HG03103 (cell line): ENCODE measurements around the gene PYGO2.
A peak's percentile ranks its signal among the peaks of the same experiment; 100 is the strongest.
"Not testable (repeated sequence)": the region's sequence is repeated elsewhere in the genome, so short reads cannot be mapped to it uniquely, and the experiment has no call there.

Experiments
- ATAC-seq: cut with Tn5 transposase; IDR thresholded peaks from one replicate; pipeline ENCODE4 v1.9.1; 2021; ENCODE audit warnings: low read depth; ENCODE audit not compliant: unreplicated experiment

The PYGO2 gene

DNA sequence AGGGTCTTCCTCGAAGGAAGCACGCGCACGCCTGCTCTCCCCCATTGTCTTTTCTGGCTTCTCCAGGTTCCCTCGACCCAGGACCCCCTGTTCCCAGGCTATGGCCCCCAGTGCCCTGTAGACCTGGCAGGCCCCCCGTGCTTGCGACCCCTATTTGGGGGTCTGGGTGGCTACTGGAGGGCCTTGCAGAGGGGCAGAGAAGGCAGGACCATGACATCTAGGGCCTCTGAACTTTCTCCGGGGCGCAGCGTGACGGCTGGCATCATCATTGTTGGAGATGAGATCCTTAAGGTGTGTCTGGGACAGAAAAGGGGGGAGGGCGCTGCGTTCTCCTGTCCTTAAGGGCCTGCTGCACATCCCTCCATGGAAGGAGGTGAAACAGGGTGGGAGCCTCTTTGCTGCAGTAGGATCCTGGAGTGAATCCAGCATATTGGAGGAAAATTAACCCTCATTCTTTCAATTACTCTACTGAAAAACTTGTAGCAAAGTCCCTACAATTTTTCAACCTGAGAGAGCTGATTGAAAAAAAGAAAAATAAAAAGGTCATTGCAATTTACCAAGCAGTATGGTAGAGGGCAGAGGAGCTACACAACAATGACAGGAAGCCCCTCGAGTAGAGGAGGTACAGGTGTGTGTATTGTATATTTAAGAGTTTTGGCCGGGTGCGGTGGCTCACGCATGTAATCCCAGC is 22.3 kb upstream of the PYGO2 start:
- ATAC-seq: no peak

DNA sequence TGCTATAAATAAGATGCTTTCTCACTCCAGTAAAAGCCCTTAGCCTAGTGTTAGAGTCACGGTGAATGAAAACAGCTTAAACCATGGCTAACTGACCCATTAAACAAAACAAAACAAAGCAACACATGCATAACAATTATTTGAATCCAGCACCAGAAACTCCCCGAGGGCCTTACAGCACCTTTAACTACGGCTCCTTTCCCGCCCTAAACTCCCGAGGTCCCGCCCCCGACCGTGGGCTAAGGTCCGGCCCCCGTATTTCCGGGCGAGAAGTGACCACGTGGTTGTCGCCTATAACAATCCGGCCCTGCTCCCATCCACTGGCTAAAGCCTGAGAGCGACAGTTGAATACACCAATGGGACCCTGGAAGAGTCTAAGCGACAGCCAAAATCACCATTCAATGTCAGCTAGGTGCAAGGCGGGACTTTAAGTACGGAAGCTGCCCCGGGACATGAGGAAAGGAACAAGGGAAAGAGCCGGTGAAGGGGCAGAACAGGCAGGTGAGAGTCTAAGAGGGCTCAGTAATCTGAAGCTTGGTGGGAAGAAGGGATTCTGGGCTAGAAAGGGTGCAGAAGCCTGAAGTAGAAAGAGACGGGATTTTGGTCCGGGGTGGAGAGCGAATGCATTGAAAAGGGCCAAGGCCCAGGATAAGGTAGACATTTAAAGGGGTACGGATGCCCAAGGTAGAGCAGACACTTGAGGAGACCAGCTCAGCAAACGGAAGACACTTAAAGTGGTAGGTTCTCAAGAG is 21.5 kb upstream of the PYGO2 start, which contains the start of gene FLAD1:
Gene FLAD1, plus strand, starts transcription at position 448 of the 752 bp plus-strand sequence. CDS start 351 bp downstream, outside the sequence.
- peak; percentile 95 for ATAC-seq

GRCh38 chr1:154982341-154982740 is 20.8 kb upstream of the PYGO2 start:
- ATAC-seq: no peak

DNA sequence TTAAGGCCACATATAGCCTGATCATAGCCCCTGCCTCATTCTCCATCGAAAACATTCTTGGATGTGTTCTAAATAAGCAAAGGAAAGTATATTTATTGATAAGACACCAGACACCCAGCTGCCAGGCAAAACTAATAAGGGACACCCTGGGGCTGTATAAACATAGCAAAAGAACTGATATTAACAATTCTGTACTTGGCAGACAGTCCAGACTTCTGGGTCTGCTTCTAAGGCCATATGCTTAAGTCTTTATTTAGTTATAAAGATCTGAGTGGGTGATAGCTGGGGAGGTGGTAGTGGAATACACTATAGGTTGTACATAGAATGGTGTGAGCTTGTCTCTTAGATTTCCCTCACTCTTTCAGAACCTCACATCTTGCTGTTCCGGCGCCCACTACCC is 16.8 kb upstream of the PYGO2 start:
- no peak for ATAC-seq

DNA sequence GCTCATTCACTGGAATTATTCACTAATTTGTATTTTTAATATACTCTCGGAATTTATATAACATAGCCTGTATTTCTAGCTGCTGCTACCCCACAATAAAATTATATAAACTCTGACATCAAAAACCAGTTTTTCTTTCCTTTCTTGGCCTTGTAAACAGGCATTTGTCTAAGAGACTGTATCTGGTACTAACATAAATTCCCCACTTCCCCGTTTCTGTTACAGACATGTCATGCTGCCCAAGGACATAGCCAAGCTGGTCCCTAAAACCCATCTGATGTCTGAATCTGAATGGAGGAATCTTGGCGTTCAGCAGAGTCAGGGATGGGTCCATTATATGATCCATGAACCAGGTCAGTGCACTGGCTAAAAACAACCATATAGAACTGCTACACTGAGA is 16.2 kb upstream of the PYGO2 start:
- ATAC-seq: not testable (repeated sequence)

- ATAC-seq: no peak
Observed at GRCh38 chr1:154975409-154976059, 14.0 kb upstream of the PYGO2 start.

GRCh38 chr1:154974808-154975408 is 13.3 kb upstream of the PYGO2 start:
- ATAC-seq: peak; percentile 33

- ATAC-seq: peak; percentile 66
Observed at GRCh38 chr1:154974102-154974807, 12.7 kb upstream of the PYGO2 start, which contains the start of gene CKS1B. Gene CKS1B (plus strand): TSS chr1:154974681. CDS start chr1:154974746, 65 bp downstream.

DNA sequence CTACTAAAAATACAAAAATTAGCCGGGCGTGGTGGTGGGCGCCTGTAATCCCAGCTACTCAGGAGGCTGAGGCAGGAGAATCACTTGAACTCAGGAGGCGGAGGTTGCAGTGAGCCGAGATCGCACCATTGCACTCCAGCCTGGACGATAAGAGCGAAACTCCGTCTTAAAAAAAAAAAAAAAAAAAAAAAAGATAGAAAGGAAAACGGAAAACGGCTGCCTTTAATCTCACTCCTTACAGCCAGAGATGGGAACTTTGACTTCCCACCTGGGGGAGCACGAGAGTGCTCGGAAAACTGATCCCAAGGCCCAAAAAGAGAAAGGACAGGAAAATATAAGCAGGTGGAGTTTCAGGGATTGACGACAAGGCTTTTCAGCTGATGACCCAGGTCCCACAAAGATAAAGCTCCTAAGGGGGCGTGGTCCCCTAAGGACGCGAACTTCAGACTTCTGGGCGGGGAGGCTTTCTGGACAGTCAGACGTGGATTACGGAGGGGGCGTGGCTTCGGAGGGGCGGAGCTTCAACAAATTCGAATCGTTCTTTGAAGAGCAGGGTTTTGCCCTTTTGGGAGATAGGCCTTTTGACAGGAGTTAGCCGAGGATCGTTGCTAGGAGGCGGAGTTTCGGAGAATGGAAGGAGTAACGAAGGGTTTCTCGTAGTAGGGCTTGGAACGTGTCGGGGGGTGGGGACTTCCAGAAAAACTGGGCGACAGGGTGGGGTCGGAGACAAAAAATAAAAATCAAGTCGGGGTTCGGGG is 11.9 kb upstream of the PYGO2 start:
- no peak for ATAC-seq

- ATAC-seq: no peak
Observed at GRCh38 chr1:154972517-154973343, 11.1 kb upstream of the PYGO2 start.

- no peak for ATAC-seq
Observed at GRCh38 chr1:154972213-154972516, 10.6 kb upstream of the PYGO2 start.

DNA sequence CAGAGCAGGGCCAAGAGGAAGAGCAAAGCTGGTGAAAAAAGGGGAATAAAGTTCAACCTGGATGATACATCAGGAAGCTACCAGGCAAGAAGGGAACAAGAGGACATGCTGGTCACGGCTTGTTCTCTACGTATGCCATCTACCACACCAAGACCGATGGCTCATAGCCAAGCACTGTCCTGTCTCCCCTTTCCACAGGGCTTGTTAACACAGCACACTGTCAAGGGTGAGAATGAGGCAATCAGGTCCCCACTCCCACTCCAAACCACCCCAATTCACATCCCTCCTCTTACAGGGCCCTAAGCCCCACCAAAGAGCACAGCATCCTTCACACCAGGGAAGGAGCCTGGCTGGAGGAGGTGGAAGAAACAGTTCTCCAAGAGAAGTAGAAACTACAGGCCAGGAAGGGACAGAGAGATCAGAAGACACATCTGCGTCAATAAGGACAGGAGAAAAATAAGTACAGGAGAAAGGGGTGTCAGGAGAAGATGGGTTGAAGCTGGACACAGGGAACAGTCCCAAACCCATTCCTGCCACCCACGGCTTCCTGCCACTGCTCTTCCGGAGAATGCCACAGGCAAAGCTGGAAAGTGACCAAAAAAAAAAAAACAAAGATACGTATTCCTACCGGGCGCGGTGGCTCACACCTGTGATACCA is 9.9 kb upstream of the PYGO2 start:
- ATAC-seq: no peak

GRCh38 chr1:154970631-154971340 is 9.2 kb upstream of the PYGO2 start, which contains the start of gene SHC1:
Gene SHC1 (minus strand): TSS chr1:154970747. CDS start chr1:154970526, 221 bp downstream.
- ATAC-seq: no peak

- no peak for ATAC-seq
Observed at GRCh38 chr1:154969860-154970452, 8.4 kb upstream of the PYGO2 start.

GRCh38 chr1:154969246-154969645 is 7.7 kb upstream of the PYGO2 start:
- no peak for ATAC-seq

DNA sequence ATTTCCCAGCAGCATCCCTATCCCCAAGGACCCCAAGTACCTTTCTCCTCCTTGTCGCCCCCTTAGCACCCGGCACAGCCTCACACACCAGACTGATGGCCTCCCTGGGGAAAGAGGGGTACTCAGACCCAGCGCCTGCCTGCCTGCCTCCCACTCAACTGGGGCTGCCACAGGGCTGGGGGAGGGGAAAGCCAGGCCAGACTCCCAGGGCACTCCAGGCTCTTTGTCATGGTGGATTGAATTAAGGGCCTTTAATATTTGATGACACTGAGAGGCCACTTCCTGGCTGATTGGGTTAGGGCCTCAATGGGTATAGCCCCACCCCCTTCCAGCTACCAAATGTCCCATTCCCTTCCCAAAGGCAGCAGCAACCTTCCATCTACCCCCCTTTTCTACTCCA is 7.1 kb upstream of the PYGO2 start:
- ATAC-seq: no peak

DNA sequence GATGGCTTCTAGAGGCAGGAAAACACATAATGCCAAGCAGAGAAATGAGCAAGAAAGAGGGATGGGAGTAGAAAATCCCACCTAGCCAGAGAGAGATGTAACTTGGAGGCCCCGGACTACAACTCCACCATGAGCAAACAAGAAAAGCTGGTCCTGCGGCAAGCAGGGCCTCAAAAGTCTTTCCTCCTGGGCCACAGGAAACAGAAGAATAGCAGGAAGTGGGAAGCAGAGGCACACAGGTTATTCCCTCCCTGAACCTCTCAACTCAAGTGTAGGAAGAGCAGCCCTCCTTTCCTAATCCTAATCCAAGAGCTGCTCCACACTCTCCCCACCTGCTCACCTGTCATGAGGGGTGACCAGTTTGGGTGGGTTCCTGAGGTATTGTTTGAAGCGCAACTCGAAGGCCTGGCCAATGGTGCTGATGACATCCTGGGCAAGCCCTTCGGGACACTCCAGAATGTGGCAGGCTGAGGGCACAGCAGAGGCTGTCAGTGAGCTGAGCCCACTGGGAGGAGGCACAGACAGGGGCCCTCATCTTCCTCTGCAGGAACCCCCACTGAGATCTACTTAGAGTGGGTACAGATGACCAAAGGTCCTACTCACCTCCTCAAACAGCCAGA is 5.9 kb upstream of the PYGO2 start:
- no peak for ATAC-seq
